Measurements from ENCODE around the gene ABHD11. TPM values are rescaled to one million over a fixed set of nuclear protein-coding genes. Genes with fewer than 3 reads are reported as not detected.
A peak's percentile ranks its signal among the peaks of the same experiment; 100 is the strongest.

The ABHD11 gene
- total and polyA plus RNA-seq, 2 of the 4 experiments (the other 2 are of a cell fraction), result 13.4 to 19.9 TPM

DNA sequence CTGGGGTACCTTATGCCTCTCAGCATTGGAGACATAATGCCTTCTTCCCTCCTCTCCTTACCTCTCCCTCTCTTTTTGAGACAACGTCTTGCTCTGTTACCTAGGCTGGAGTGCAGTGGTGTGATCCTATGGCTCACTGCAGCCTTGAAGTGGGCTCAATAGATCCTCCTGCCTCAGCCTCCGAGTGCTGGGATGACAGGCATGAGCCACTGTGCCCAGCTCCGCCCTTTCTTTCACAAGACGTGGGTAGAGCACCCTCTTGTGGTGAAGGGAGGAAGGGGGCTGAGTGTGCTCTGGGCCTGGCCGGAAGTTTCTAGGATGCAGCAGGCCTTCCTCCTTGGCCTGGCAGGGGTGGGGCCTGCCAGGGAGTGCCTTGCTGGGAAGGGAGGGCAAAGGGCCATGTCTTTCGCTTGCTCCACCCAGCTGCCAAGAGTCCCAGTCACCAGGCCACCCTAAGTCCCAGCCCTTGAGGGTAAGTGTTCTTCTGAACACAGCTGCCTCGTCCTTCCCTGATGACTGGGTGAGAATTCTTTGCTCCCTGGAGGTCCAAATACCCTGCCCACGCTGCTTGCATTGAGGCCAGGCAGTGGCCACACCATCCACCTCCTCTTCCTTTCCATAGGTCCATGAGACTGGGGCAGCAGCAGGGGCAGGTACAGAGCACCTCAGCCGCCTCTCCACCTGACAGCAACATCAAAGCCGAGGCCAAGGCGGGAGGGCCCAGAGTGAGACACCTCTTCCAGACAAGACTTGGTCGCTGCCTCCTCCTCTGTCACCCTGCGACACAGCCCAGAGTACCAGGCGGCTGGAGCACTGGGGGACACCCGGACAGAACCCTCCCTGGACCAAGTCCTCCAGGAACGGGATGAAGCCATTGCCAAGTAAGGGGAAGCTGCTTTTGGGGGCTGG lies 3.7 kb downstream of the ABHD11 start:
- WGBS, 2 experiments (ENCODE audit: extremely low coverage in 2 of 2, insufficient read length in 1 of 2), result no CpG with 5 or more reads among the region's 16 CpGs

More for the DNA sequence above, 3.7 kb downstream of the ABHD11 start:
- H4K5ac ChIP-seq (ENCODE audit: low read depth, low read length), result peak overlapping the region; percentile 31; the same call in 1 of the 2 replicates
- ATAC-seq (ENCODE audit: low read depth) (peak; percentile 33), DNase-seq (peak; percentile 72)
- peak overlapping the region; percentile 78 for H2AK9ac ChIP-seq (replicated peaks; ENCODE audit: low read depth, low read length, poor library complexity)
- no peak overlapping the region for H3K9ac ChIP-seq (ENCODE audit: low read depth, low read length)
- H3K4me3 ChIP-seq (ENCODE audit: insufficient read depth, low read depth, low read length), result no peak overlapping the region
- H4K8ac ChIP-seq (ENCODE audit: low read depth in 2 of 2, low read length in 2 of 2), result peak overlapping the region; percentile 18 to 82; a peak in 3 of 4 replicates
- no peaks in the 10 kb centered on the region for H3K9me3 ChIP-seq (ENCODE audit: control insufficient read depth, insufficient read depth, low read length)
- no peak overlapping the region for H2BK120ac ChIP-seq (ENCODE audit: low read depth, low read length)
- no peak overlapping the region for H3K18ac ChIP-seq (ENCODE audit: low read depth, low read length)
- peak overlapping the region; percentile 83 for H2AK5ac ChIP-seq (ENCODE audit: low read depth, low read length)
- peaks cover 7% of the 10 kb centered on the region for H3K4me1 ChIP-seq (ENCODE audit: control insufficient read depth, insufficient read depth, low read length)
- no peak overlapping the region for H2BK15ac ChIP-seq (ENCODE audit: low read depth, low read length)
- H2AFZ ChIP-seq (replicated peaks; ENCODE audit: low read length, poor library complexity), result peak overlapping the region; percentile 88
- H4K20me1 ChIP-seq (ENCODE audit: insufficient read depth, low read length), result peaks cover 3% of the 10 kb centered on the region; the same call in 1 of the 2 replicates
- intact Hi-C loops (cut with micrococcal nuclease) (loop anchor here (5.0 kb wide), 1 partner anchor 117 kb away; no protein-coding TSS in a partner anchor), dilution Hi-C loops (cut with HindIII; ENCODE audit: low sequenced_read_pairs, unreplicated experiment) (no loop called here), in situ Hi-C loops (cut with MboI; ENCODE audit: low sequenced_read_pairs) (loop anchor here (5.0 kb wide), 1 partner anchor 128 kb away; no protein-coding TSS in a partner anchor)
- BruUV-seq (replicated peaks), result no TSS peak
- ChIA-PET CTCF (interaction anchor here (0.6 kb wide), 2 partner anchors 50 to 223 kb away, joined by 3 to 5 read pairs; no protein-coding TSS in a partner anchor), POLR2A (ENCODE audit: unreplicated experiment) (interaction anchor here (0.6 kb wide), 1 partner anchor 128 kb away, joined by 4 read pairs; no protein-coding TSS in a partner anchor)
- no peak overlapping the region for H3K56ac ChIP-seq (ENCODE audit: extremely low read depth, insufficient read depth, low read length)
- H3K4ac ChIP-seq (ENCODE audit: low read depth, low read length), result peak overlapping the region; percentile 73
- peak; percentile 65 for TF ChIP-seq SMC3 (IDR thresholded peaks at IDR 0.05; ENCODE audit: low read depth, low read length)
- peak; percentile 82 for TF ChIP-seq RAD21 (IDR thresholded peaks at IDR 0.05; ENCODE audit: low read length)
- peak; percentile 78 for TF ChIP-seq CEBPB (IDR thresholded peaks at IDR 0.05; ENCODE audit: low read depth, low read length)
- no peak; the same call in 1 of the 2 replicates for TF ChIP-seq POLR2A (IDR thresholded peaks at IDR 0.05; ENCODE audit: low read depth, low read length)
- no peak for TF ChIP-seq CHD1 (IDR thresholded peaks at IDR 0.05; ENCODE audit: low read depth, low read length)
- peak; percentile 54 for TF ChIP-seq MAZ (IDR thresholded peaks at IDR 0.05; ENCODE audit: borderline replicate concordance, low read depth, low read length)
- TF ChIP-seq, protein P1, sequence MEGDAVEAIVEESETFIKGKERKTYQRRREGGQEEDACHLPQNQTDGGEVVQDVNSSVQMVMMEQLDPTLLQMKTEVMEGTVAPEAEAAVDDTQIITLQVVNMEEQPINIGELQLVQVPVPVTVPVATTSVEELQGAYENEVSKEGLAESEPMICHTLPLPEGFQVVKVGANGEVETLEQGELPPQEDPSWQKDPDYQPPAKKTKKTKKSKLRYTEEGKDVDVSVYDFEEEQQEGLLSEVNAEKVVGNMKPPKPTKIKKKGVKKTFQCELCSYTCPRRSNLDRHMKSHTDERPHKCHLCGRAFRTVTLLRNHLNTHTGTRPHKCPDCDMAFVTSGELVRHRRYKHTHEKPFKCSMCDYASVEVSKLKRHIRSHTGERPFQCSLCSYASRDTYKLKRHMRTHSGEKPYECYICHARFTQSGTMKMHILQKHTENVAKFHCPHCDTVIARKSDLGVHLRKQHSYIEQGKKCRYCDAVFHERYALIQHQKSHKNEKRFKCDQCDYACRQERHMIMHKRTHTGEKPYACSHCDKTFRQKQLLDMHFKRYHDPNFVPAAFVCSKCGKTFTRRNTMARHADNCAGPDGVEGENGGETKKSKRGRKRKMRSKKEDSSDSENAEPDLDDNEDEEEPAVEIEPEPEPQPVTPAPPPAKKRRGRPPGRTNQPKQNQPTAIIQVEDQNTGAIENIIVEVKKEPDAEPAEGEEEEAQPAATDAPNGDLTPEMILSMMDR (conservative IDR thresholded peaks at IDR 0.05; ENCODE audit: low read depth, low read length), result peak; percentile 74
- H3K27ac ChIP-seq (ENCODE audit: insufficient read depth, low read length), result no peak overlapping the region; the same call in 1 of the 2 replicates
- no peak overlapping the region for H3K14ac ChIP-seq (replicated peaks; ENCODE audit: low read depth, low read length)
- peaks cover 5 to 27% of the 10 kb centered on the region in 2 experiments; a peak in 3 of 4 replicates for H3K79me1 ChIP-seq (ENCODE audit: low read depth in 1 of 2, low read length in 2 of 2)
- H4K91ac ChIP-seq (ENCODE audit: insufficient read depth, low read depth, low read length), result peak overlapping the region; percentile 44; the same call in 1 of the 2 replicates
- H3K9me1 ChIP-seq (ENCODE audit: insufficient read depth, low read length), result peaks cover 8% of the 10 kb centered on the region
- H3K23ac ChIP-seq (ENCODE audit: low read depth, low read length), result no peak overlapping the region
- peak overlapping the region; percentile 40 for H2BK5ac ChIP-seq (ENCODE audit: low read depth, low read length, poor library complexity, severe bottlenecking)
- H2BK20ac ChIP-seq (ENCODE audit: low read depth, low read length), result no peak overlapping the region
- no peak overlapping the region for H3K4me2 ChIP-seq (ENCODE audit: low read depth, low read length)
- no peaks in the 10 kb centered on the region for H3K27me3 ChIP-seq (ENCODE audit: control insufficient read depth, insufficient read depth, low read length)
- H3K36me3 ChIP-seq (ENCODE audit: control insufficient read depth, insufficient read depth, low read length), result 0 out of 2 replicates have a peak, but pooled peaks cover 6% of the 10 kb centered on the region

All from IMR-90 (cell line).